GM19023 (cell line): ENCODE results near the gene TIMD4.
"Not testable (repeated sequence)": the region's sequence is repeated elsewhere in the genome, so short reads cannot be mapped to it uniquely, and the experiment has no call there.

Experiments
- ATAC-seq: cut with Tn5 transposase; IDR thresholded peaks from one replicate; pipeline ENCODE4 v1.9.1; 2021; ENCODE audit warnings: mild to moderate bottlenecking, moderate library complexity; ENCODE audit not compliant: unreplicated experiment

Gene TIMD4

GRCh38 chr5:156925767-156926166 lies 37.3 kb downstream of the TIMD4 start:
- ATAC-seq = not testable (repeated sequence)

GRCh38 chr5:156922207-156922792 lies 40.7 kb downstream of the TIMD4 start:
- no peak for ATAC-seq

DNA sequence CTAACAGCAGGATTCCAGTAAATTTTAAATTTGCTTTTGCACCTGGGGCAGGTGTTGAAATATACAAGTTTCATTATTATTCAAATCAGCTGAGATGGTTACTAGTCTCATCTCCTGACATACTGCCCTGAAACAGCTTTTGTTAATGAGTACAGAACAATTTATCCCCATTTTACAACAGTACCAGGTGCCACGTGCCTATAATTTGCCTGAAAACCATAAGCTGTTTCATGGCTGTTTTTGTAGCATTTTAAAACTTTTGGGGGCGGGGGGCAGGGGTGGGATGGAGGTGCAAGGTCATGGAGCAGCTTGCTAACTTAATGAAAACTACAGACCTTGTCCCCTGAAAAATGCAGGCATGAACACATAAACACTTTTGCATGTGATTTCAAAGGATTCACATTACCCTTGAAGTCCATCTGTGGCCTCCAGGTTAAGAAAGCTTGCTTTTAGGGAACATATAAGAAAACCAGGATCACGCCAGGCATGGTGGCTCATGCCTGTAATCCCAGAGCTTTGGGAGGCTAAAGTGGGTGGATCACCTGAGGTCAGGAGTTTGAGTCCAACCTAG lies 42.1 kb downstream of the TIMD4 start:
- ATAC-seq = peak; percentile 51

DNA sequence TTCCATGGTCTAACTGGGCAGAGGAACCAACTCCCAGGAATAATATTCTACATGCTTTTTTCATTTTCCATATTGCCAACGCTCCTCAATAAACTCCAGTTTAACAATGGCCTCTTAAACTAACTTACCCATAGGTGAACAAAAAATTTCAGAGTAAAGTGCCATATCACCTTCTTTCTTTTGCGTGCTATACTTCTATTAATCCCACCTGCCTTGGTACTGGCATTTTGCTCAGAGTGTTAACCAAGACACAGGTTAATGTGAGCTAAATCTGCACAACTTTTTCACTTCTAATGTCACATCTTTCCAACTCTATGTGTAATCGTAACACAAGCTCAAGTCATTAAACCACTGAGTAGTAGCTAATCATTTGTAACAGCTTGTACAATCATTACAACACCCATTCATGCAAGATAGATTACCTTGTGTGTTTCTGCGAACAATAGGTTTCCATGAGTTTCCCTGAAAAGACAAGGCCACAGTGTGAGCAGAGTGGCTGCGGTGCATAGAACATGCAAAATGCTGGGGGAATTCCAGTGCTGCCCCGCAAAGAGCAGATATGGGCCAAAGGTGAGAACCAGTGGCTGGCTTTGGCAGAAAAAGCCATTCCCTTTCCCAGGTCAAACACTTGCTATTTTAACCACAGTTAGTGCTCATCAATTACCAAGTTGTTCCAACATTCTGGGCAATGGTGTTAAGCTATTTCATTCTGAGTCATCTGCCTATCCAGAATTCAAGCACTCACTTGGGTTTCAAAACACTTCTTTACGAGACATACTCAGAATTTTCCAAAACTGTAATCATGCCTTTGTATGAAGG lies 42.8 kb downstream of the TIMD4 start:
- peak; percentile 61 for ATAC-seq

GRCh38 chr5:156918311-156918845 lies 44.6 kb downstream of the TIMD4 start:
- ATAC-seq = no peak

DNA sequence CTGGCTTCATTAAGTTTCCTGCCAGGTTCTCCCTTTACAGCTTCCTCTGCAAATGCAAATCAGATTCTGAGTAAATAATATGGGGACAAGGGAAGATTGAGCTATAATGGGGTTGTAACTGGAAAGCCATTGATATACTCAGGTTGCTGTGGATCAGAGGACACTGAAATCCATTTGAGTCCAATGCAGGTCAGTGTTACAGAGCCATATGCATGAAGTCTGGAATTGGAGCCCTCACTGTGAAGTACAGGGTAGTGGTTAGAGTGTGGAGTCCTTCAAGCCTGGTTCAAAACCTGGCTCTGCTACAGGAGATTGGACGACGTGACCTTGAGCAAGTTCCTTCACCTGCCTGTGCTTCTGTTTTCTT lies 48.7 kb downstream of the TIMD4 start:
- ATAC-seq = peak; percentile 8

- peak; percentile 86 for ATAC-seq
These were observed 49.2 kb downstream of the TIMD4 start for GRCh38 chr5:156913719-156914370.

DNA sequence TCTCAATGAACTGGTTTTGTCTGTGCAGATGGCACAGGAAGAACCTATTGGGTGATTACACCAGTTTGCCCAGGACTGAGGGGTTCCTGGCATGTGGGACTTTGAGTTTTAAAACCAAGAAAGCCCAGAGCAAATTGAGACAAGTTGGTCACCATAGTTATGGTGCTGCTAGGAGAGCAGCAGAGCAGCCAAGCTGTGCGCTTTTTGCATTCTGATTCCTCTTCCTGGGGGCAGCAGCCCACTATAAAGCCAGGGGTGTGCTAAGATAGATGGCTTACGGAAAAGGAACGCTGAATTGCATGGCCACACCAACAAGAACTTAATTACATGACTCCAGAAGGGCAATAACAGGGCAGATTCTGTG lies 49.7 kb downstream of the TIMD4 start:
- peak; percentile 8 for ATAC-seq

GRCh38 chr5:156912869-156913268 lies 50.2 kb downstream of the TIMD4 start:
- ATAC-seq = no peak

DNA sequence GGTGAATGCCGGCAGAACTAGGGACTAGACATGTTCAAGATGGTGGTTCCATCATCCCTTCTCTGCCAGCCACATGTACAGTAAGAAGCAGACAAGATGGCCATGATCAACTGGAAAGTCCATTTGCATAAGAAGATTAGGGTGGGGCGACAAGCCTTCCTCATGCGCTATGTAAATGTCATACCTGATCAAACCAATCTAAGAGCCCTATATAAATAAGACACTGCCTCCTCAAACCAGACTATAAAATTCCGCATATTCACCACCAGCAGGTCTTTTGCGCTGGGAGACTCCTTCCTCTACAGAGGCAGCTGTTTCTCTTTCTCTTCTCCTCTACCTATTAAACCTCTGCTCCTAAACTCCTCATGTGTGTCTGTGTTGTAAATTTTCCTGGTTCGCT lies 53.8 kb downstream of the TIMD4 start:
- no peak for ATAC-seq

- ATAC-seq = no peak
These were observed 55.4 kb downstream of the TIMD4 start for GRCh38 chr5:156907667-156908066.

DNA sequence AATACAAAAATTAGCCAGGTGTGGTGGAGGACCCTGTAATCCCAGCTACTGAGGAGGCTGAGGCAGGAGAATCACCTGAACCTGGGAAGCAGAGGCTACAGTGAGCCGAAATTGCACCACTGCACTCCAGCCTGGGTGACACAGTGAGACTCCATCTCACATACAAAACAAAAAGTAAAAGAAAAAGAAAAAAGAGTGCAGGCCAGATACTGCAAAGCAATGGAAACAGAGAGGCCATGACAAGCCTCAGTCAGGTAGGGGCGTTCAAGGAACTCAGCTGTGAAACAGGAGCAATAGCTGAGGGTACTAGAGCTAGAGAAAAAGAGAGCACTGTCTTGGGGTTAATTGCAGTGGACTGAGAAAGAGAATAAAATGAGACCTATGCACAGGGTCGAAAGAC lies 56.2 kb downstream of the TIMD4 start:
- ATAC-seq = no peak

- no peak for ATAC-seq
These were observed 66.5 kb downstream of the TIMD4 start for GRCh38 chr5:156896546-156896945.

DNA sequence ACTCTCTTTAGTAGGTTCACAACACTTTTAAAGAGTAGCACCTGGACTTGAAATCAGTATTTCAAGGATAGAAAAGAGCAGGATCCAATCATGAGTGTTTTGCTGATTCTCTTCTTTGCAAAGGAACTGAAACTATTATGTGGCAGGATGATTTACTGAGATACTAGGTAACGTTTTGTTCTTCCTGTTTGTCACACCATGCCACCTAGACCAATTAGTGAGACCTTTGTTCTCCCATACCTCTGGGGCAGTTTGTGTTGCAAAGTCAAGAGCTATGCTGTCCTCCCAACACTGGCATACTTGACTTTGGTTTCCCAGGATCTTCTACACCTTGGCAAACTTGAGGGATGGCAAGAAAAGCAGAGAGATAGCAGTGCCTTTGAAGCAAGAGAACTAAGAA lies 69.5 kb downstream of the TIMD4 start:
- no peak for ATAC-seq

- no peak for ATAC-seq
These were observed 70.2 kb downstream of the TIMD4 start for GRCh38 chr5:156892864-156893263.

- ATAC-seq = no peak
These were observed 70.8 kb downstream of the TIMD4 start for GRCh38 chr5:156892223-156892622.

DNA sequence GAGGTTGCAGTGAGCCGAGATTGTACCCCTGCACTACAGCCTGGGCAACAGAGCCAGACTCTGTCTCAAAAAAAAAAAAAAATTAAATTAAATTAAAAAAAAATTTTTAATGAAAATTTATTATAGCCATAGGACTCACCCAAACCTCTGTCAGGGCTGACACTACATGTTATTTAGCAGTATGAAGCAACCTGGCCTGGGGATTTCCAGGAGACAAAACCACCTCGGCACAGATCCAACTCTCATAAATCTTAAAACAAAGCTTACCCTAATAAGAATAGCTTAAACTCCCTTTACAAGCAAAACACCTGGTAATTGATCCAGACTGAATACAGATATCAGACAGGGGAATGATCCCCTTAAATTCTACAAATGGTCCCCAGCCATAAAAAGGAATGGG lies 74.5 kb downstream of the TIMD4 start:
- no peak for ATAC-seq

GRCh38 chr5:156883316-156883875 lies 79.6 kb downstream of the TIMD4 start:
- ATAC-seq = peak; percentile 44

- peak; percentile 72 for ATAC-seq
These were observed 83.3 kb downstream of the TIMD4 start for GRCh38 chr5:156879665-156880285.

GRCh38 chr5:156871212-156871611 lies 91.8 kb downstream of the TIMD4 start:
- ATAC-seq = no peak

DNA sequence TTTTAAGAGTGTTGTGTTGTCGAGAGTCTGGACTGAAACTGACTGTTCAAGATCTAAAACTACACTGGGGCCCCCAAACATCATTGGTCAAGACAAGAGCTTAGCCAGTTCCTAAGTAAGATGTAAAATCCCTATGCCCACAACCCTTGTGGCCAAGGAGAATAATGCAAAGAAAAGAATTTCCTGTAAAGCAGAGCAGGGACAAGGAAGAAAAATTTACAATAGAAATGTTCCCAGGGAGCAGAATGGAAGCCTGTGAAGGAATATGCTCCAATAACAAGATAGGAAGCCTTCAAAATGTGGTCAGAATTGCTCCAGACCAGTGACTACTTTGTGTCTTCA lies 92.6 kb downstream of the TIMD4 start:
- ATAC-seq = no peak
